ENCODE results near the gene SGSH.

GRCh38 chr17:80237386-80237785 is 17.3 kb upstream of the SGSH start:
- TF ChIP-seq, protein P1, sequence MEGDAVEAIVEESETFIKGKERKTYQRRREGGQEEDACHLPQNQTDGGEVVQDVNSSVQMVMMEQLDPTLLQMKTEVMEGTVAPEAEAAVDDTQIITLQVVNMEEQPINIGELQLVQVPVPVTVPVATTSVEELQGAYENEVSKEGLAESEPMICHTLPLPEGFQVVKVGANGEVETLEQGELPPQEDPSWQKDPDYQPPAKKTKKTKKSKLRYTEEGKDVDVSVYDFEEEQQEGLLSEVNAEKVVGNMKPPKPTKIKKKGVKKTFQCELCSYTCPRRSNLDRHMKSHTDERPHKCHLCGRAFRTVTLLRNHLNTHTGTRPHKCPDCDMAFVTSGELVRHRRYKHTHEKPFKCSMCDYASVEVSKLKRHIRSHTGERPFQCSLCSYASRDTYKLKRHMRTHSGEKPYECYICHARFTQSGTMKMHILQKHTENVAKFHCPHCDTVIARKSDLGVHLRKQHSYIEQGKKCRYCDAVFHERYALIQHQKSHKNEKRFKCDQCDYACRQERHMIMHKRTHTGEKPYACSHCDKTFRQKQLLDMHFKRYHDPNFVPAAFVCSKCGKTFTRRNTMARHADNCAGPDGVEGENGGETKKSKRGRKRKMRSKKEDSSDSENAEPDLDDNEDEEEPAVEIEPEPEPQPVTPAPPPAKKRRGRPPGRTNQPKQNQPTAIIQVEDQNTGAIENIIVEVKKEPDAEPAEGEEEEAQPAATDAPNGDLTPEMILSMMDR (IDR thresholded peaks at IDR 0.05), result no peak
- TF ChIP-seq EZH2phosphoT487 (IDR thresholded peaks at IDR 0.05), result no peak

Measured in neural progenitor cell (in vitro differentiated cells).